Measurements from ENCODE around the gene WDR72.

WDR72 gene

GRCh38 chr15:53569751-53570480, 189.5 kb downstream of the WDR72 start:
- Histone ChIP-seq H3K4me3 (replicated peaks; ENCODE audit: insufficient read depth, low read length) (no peak overlapping the region), H3K27ac (replicated peaks) (no peak overlapping the region), H3K27me3 (ENCODE audit: insufficient read depth, poor library complexity, severe bottlenecking) (no peaks in the 10 kb centered on the region)
- no peak for DNase-seq (ENCODE audit: low read depth in 1 of 2, low spot score in 1 of 2)
- TF ChIP-seq CTCF (IDR thresholded peaks at IDR 0.05; ENCODE audit: insufficient read depth, low read length) (no peak), REST (IDR thresholded peaks at IDR 0.05; ENCODE audit: insufficient replicate concordance, low read depth) (no peak), SPI1 (IDR thresholded peaks at IDR 0.05; ENCODE audit: borderline replicate concordance, low read depth) (no peak), GABPA (IDR thresholded peaks at IDR 0.05; ENCODE audit: low read depth) (no peak), POLR2AphosphoS5 (IDR thresholded peaks at IDR 0.05; ENCODE audit: low read depth) (no peak)

GRCh38 chr15:53566912-53567311, 192.6 kb downstream of the WDR72 start:
- H3K27me3 ChIP-seq (ENCODE audit: insufficient read depth, poor library complexity, severe bottlenecking): no peaks in the 10 kb centered on the region
- no peak overlapping the region for H3K27ac ChIP-seq (replicated peaks)
- no peak overlapping the region for H3K4me3 ChIP-seq (replicated peaks; ENCODE audit: insufficient read depth, low read length)
- TF ChIP-seq POLR2AphosphoS5 (IDR thresholded peaks at IDR 0.05; ENCODE audit: low read depth): no peak
- no peak for TF ChIP-seq SPI1 (IDR thresholded peaks at IDR 0.05; ENCODE audit: borderline replicate concordance, low read depth)
- no peak for TF ChIP-seq REST (IDR thresholded peaks at IDR 0.05; ENCODE audit: insufficient replicate concordance, low read depth)
- no peak for TF ChIP-seq CTCF (IDR thresholded peaks at IDR 0.05; ENCODE audit: insufficient read depth, low read length)
- no peak for TF ChIP-seq GABPA (IDR thresholded peaks at IDR 0.05; ENCODE audit: low read depth)
- DNase-seq (ENCODE audit: low read depth in 1 of 2, low spot score in 1 of 2): no peak

- DNase-seq (ENCODE audit: low read depth in 1 of 2, low spot score in 1 of 2): no peak
- no peak overlapping the region for H3K4me3 ChIP-seq (replicated peaks; ENCODE audit: insufficient read depth, low read length)
- no peak for TF ChIP-seq CTCF (IDR thresholded peaks at IDR 0.05; ENCODE audit: insufficient read depth, low read length)
- TF ChIP-seq SPI1 (IDR thresholded peaks at IDR 0.05; ENCODE audit: borderline replicate concordance, low read depth): no peak
- no peak for TF ChIP-seq POLR2AphosphoS5 (IDR thresholded peaks at IDR 0.05; ENCODE audit: low read depth)
- no peak for TF ChIP-seq REST (IDR thresholded peaks at IDR 0.05; ENCODE audit: insufficient replicate concordance, low read depth)
- TF ChIP-seq GABPA (IDR thresholded peaks at IDR 0.05; ENCODE audit: low read depth): no peak
Observed at GRCh38 chr15:53565721-53566120, 193.7 kb downstream of the WDR72 start.

More at GRCh38 chr15:53565721-53566120, 193.7 kb downstream of the WDR72 start:
- Histone ChIP-seq H3K27me3 (ENCODE audit: insufficient read depth, poor library complexity, severe bottlenecking) (no peaks in the 10 kb centered on the region), H3K27ac (replicated peaks) (no peak overlapping the region)
